Anterior cingulate cortex (tissue), 58 donors: ENCODE results near the gene RPTOR.

Source experiments
- DNase-seq, 58 donors: peaks; one replicate each; lab custom pipeline; 2025; lab: John Stamatoyannopoulos, UW

RPTOR gene

GRCh38 chr17:80957461-80957941 is 412.9 kb downstream of the RPTOR start:
- DNase-seq: no peak

GRCh38 chr17:80959330-80960036 is 414.8 kb downstream of the RPTOR start:
- DNase-seq: peak in 47 of 58 donors; percentile 22 to 87 (median 63)

GRCh38 chr17:80960037-80960796 is 415.6 kb downstream of the RPTOR start:
- DNase-seq: no peak

DNA sequence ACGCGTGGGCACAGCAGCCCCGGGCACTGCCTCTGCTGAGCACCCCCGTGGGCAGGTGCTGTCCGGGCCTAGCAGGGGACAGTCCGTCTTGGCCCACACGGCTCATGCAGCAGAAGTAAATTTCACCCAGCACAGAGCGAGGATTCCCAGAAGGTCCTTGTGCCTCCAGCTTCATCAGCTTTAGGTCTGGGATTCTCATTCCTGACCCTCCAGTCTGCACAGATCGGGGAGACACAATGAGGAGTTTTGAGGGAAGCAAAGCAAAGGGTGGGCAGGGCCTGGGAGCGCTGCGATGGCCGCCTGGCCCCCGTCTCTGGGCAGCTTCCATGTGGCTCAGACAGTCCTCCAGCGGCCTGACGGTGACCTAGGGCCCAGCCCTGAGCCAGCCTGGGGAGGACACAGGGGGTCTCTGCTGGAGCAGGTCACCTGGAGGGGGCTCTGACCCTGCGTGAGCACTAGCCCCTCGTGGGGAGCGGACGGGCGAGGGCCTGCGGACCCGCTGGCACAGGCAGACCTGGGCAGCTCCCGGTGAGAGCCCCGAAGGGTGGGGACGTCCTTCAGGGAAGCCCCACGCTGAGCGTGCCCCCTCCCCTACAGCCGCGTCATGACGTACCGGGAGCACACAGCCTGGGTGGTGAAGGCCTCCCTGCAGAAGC is 416.3 kb downstream of the RPTOR start:
- DNase-seq: no peak

DNA sequence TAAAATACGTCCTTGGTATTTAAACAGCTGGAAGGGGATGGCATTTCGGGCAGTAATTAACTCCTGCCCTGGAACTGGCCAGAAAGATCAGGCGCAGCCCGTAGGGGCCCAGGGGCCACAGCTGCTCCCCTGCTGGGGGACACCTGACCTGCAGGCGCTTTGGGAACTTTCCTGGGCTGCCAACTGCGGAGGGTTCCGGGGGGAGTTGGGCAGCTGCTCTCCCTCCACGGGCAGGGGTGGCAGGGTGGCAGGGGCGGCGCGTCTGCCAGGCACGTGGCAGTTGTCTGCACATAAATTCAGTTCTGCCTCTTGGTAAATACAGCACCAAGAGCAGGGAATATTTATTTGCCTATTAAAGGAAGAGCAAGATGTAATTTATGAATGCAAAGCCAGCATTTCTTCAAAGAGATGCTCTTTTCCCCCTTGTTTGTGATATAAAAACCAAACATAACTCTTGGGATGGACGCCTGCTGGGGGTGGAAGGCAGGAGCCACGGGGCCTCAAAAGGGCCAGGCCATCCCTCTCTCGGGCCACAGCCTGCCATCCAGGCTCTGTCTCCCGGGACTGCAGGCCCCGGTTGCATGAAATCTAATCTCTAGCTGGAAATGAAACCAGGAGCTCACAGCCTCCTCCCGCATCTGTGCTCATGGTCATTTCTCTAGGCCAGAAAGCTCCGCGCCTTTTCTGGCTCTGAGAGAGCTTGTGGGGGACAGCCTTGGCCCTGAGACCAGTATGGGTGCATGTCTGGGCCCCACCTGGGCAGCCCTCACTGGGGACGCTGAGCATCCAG is 417.1 kb downstream of the RPTOR start:
- DNase-seq: no peak

- DNase-seq: no peak
Observed at GRCh38 chr17:80962356-80963329, 418.0 kb downstream of the RPTOR start.

- DNase-seq: no peak
Observed at GRCh38 chr17:80963812-80964543, 419.3 kb downstream of the RPTOR start.

- no peak for DNase-seq
Observed at GRCh38 chr17:80964544-80964856, 419.9 kb downstream of the RPTOR start.

- no peak for DNase-seq
Observed at GRCh38 chr17:80964859-80965580, 420.4 kb downstream of the RPTOR start.

DNA sequence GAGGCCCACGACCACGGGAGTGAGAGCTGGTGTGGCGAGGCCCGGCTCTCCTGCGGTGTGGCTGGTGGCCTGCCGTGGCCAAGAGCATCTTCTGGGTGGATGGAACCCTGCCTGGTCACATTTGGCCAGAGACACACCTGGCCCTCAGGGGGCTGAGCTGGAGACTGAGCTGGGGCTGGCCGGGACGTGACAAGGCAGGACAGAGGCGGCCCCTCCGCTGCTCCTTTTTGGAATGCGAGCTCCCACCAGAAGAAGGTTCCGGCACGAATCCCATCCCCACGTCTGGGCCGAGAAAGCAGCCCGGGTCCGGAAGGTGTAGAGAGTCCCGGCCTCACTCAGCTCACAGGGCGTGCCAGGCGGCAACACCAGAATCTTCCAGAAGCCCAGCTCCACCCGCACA is 421.0 kb downstream of the RPTOR start:
- DNase-seq: no peak

- no peak for DNase-seq
Observed at GRCh38 chr17:80967404-80967872, 422.8 kb downstream of the RPTOR start.

DNA sequence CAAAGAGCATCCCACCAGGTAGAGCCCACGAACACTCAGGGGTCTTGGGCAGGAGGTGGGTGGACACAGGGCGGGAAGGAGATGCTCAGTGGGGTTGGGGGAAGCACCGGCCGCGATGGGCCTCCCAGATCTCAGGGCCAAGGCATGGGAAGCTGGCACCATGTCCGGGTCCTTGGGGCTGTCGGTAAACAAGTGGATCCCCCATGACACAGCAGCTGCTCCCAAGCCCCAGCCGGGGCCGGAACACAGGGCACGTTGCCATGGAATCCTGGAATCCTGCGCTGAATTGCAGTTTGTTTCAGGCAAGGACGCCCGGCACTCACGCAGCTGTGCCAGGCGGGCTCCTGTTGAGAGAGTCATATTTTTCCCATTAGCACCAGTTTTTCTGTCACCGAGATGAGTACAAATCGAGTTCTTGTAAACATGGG is 424.0 kb downstream of the RPTOR start:
- peak in 53 of 58 donors; percentile 24 to 85 (median 67) for DNase-seq

GRCh38 chr17:80969030-80969673 is 424.5 kb downstream of the RPTOR start:
- DNase-seq: peak in 4 of 58 donors; percentile 44 to 70 (median 55)

- no peak for DNase-seq
Observed at GRCh38 chr17:80969674-80970043, 425.0 kb downstream of the RPTOR start.

- DNase-seq: peak in 27 of 58 donors; percentile 12 to 66 (median 30)
Observed at GRCh38 chr17:80970044-80970761, 425.6 kb downstream of the RPTOR start.
